ENCODE results near the gene COPA. TPM values are rescaled to one million over a fixed set of nuclear protein-coding genes. Genes with fewer than 3 reads are reported as not detected.

COPA gene
- total RNA-seq, 1 experiment from 2014 or later = 118 TPM

GRCh38 chr1:160371756-160372155 is 28.7 kb upstream of the COPA start:
- no peak overlapping the region; a peak in 1 of 7 replicates for H3K27ac Mint-ChIP-seq
- no peak overlapping the region for H3K18ac ChIP-seq (ENCODE audit: insufficient read length, low read depth, low read length)
- no peaks in the 10 kb centered on the region for H4K20me1 ChIP-seq (ENCODE audit: control insufficient read depth, insufficient read depth, insufficient read length)

More at GRCh38 chr1:160371756-160372155, 28.7 kb upstream of the COPA start:
- no peaks in the 10 kb centered on the region for H3K79me1 ChIP-seq (ENCODE audit: insufficient read depth, low read depth, low read length, poor library complexity, severe bottlenecking)
- H4K8ac ChIP-seq (replicated peaks; ENCODE audit: insufficient read length, low read depth, low read length) = no peak overlapping the region
- H2BK15ac ChIP-seq (ENCODE audit: low read depth, low read length) = no peak overlapping the region
- no peak overlapping the region for H3K27ac ChIP-seq (ENCODE audit: insufficient read length, low read depth, low read length)
- Mint-ChIP-seq H3K9me3 (no peaks in the 10 kb centered on the region; a peak in 1 of 5 replicates), H3K36me3 (ENCODE audit: insufficient read depth in 1 of 3, low read depth in 3 of 3) (peaks cover 0 to 2% (median 0%) of the 10 kb centered on the region in 3 experiments; a peak in 1 of 7 replicates), H3K4me1 (peaks cover 44 to 59% of the 10 kb centered on the region in 2 experiments), H3K27me3 (ENCODE audit: low read depth) (peaks cover 4% of the 10 kb centered on the region; the same call in 1 of the 2 replicates), H3K4me3 (no peak overlapping the region)
- H3K4ac ChIP-seq (ENCODE audit: low read depth, low read length) = no peak overlapping the region
- no peak overlapping the region for H2AFZ ChIP-seq (ENCODE audit: low read length)
- no peak overlapping the region for H3K23ac ChIP-seq (ENCODE audit: insufficient read length, low read depth, low read length)
- no peak overlapping the region for H2BK12ac ChIP-seq (ENCODE audit: insufficient read length, low read depth, low read length)
- no peak overlapping the region for H3K4me2 ChIP-seq (ENCODE audit: insufficient read depth, insufficient read length, low read length)
- H3K56ac ChIP-seq (ENCODE audit: insufficient read length, low read depth, low read length) = no peak overlapping the region
- H3K14ac ChIP-seq (ENCODE audit: insufficient read depth, low read length) = no peak overlapping the region
- H4K5ac ChIP-seq (ENCODE audit: insufficient read length, low read depth, low read length) = no peak overlapping the region
- H2BK5ac ChIP-seq (ENCODE audit: insufficient read length, low read length) = no peak overlapping the region
- no peak for DNase-seq
- H3K9me3 ChIP-seq (ENCODE audit: control insufficient read depth, low read depth, low read length) = no peaks in the 10 kb centered on the region
- H3K9ac ChIP-seq (ENCODE audit: extremely low read depth, insufficient read length, low read length) = no peak overlapping the region
- H4K91ac ChIP-seq (ENCODE audit: insufficient read length, low read depth, low read length) = no peak overlapping the region
- no peaks in the 10 kb centered on the region for H3K27me3 ChIP-seq (ENCODE audit: insufficient read depth, low read length)
- H2AK5ac ChIP-seq (ENCODE audit: insufficient read length, low read length) = no peak overlapping the region
- TF ChIP-seq CTCF (conservative IDR thresholded peaks at IDR 0.05) = no peak
- WGBS (ENCODE audit: extremely low coverage, insufficient read length, low lambda C conversion rate) = no CpG with 5 or more reads among the region's 4 CpGs
- H3K4me1 ChIP-seq (ENCODE audit: insufficient read depth, low read length) = peaks cover 14% of the 10 kb centered on the region
- no peaks in the 10 kb centered on the region for H3K79me2 ChIP-seq (ENCODE audit: insufficient read depth, low read length)
- H3T11ph ChIP-seq (ENCODE audit: low read length) = no peak overlapping the region
- peaks cover 7% of the 10 kb centered on the region for H3K23me2 ChIP-seq (ENCODE audit: insufficient read length, low read depth, low read length, poor library complexity, severe bottlenecking)
- no peak overlapping the region for H2BK120ac ChIP-seq (ENCODE audit: low read depth, low read length, poor library complexity, severe bottlenecking)
- H2BK20ac ChIP-seq (ENCODE audit: low read depth, low read length, poor library complexity, severe bottlenecking) = no peak overlapping the region

Data from H9 (cell line).